Activated CD8-positive, alpha-beta memory T cell treated with anti-CD3 and anti-CD28 coated beads for 1 hour (primary cell): ENCODE data around the gene HEATR5B.
"Not testable (repeated sequence)": the region's sequence is repeated elsewhere in the genome, so short reads cannot be mapped to it uniquely, and the experiment has no call there.

Experiments
- DNase-seq, 2 donors: peaks; one replicate each; pipeline ENCODE4 v3.0.0-alpha.2; 2020; ENCODE audit warnings: low read depth in 1 of 2; ENCODE audit errors: extremely low read depth in 1 of 2

HEATR5B gene

GRCh38 chr2:36988008-36988407, 96.2 kb downstream of the HEATR5B start:
- DNase-seq = no peak

- DNase-seq = no peak
Observed at GRCh38 chr2:36982467-36982866, 101.7 kb downstream of the HEATR5B start.

GRCh38 chr2:36981911-36982310, 102.3 kb downstream of the HEATR5B start:
- DNase-seq = no peak

- not testable (repeated sequence) for DNase-seq
Observed at GRCh38 chr2:36979007-36979406, 105.2 kb downstream of the HEATR5B start.

DNA sequence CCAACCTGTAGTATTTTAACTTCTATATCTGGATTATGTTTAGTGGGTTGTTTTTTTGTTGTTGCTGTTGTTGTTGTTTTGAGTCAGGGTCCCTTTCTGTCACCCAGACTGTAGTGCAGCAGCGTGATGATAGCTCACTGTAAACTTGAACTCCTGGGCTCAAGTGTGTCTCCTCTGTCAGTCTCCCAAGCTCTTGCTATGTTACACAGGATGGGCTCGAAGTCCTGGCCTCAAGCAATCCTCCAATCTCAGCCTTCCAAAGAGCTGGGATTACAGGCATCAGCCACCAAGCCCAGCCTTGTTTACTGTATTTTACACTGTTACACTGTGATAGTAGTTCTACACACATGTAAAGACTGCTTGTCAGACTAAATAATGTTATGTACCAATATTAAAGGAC, 108.1 kb downstream of the HEATR5B start:
- no peak for DNase-seq

GRCh38 chr2:36975306-36975705, 108.9 kb downstream of the HEATR5B start:
- no peak for DNase-seq

GRCh38 chr2:36973320-36973719, 110.9 kb downstream of the HEATR5B start:
- DNase-seq = no peak

DNA sequence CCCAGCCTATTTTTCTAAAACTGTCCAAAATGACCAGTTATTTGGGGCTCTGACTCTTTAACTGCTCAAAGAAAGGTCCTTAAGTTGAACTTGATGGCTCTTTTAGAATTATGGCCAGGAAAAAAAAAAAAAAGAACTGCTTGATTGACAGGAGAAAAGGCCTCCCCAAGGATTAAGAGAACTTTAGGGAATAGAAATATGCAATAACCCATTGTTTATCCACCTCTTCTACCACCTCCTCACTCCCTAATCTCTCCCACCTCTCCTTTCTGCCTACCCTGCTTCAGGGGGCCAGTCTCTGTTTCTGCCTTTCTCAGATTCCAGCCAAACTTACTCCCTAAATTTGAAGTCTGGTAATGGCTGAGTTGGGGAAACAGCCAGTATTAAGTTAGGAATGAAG, 112.2 kb downstream of the HEATR5B start:
- DNase-seq = no peak

- DNase-seq = no peak
Observed at GRCh38 chr2:36967236-36967876, 116.8 kb downstream of the HEATR5B start.

DNA sequence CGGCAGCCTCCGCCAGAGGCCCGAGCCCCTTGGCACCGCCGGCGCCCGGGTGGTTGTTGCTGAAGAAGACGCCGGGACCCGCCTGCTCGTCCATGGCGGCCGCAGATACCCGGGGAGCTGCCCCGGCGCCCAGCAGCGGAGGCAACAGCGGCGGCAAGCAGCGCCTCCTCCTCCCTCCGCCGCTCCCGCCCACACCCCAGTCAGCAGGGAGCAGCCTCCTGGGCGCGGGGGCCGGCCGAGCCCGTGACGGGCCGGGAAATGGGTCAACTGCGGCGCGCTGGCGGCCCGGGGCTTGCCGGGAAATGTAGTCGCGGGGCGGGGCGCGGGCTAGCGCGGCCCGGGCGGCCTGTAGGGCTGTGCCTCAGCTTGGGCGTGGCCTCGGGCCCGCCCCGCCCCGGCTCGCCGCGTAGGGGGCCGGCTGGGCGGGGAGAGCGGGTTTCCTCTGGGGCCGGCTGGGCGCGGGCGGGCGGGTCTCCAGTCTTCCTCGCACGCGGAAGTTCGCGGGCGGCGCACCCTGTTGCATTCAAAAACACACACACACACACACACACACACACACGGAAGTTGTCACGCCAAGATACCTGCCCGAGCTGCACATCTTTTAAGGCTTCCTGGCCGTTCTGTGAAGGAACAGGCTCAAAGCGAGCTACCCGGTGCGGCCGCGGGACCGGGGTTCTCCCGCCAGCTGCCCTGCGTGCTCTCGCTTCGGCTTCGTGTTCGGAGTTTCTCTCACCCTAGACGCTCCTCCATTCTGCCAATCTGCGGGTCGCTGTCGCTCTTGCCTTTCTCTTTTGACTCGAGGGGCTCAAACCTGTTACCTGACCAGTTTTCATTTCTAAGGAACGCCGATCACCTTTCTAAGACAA, 117.6 kb downstream of the HEATR5B start, which contains the start of gene STRN:
TSS of gene STRN (minus strand) at position 167 of the 866 bp plus-strand sequence. CDS start at position 94, 73 bp downstream.
- DNase-seq = peak; percentile 85 to 95

DNA sequence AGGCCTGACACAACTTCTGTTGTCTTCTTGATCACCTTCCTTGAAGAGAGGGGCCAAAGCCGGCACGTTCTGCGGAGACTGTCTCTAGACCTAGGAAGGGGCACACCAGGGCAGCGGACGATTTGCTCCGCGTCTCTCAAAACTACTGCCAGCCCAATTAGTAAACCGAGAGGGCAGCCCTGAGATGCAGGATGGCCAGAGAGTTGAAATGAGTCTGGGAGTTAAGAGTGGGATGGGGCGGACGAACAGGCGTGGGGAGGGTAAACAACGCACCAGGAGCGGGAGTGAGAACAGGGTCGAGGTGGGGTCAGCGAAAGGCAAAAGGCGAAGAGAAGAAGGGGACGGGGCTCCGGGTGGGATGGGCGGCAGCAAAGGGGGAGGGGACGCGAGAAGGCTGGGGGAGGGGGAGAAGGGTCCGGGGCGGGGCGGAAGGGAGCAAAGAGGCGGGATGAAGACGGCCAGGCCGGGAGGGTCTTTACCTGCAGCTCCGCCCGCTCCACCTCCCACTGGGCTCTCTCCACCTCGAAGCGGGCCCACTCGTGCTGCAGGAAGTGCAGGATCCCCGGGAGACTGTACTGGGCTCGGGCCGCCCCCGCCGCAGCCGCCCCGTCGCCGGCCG, 118.3 kb downstream of the HEATR5B start:
- peak in 1 of 2 donors; percentile 11 for DNase-seq

- DNase-seq = no peak
Observed at GRCh38 chr2:36965206-36965605, 119.0 kb downstream of the HEATR5B start.

DNA sequence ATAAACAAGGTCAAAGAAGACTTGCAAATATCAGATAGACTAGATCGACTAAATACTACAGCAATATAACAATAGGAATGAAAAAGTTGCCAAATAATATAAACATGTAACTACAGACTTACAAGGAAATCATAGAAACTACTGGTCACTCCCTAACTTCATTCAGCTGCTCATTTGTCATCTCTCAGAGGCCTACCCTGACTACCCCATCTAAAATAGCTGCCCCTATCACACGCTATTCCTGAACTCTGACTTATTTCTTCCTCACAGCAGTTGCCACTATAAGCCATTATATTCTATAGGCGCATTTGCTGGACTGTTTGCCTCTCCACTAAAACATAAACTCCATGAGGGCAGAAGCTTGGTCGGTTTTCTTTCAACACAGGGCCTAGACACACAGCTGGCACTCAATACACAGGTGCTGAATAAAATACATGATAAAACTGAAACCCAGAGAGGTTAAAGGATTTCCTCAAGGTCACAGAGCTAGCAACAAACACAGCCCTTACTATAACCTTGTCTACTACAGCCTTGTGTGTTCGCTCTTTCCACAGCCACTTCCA, 119.6 kb downstream of the HEATR5B start:
- DNase-seq = no peak

DNA sequence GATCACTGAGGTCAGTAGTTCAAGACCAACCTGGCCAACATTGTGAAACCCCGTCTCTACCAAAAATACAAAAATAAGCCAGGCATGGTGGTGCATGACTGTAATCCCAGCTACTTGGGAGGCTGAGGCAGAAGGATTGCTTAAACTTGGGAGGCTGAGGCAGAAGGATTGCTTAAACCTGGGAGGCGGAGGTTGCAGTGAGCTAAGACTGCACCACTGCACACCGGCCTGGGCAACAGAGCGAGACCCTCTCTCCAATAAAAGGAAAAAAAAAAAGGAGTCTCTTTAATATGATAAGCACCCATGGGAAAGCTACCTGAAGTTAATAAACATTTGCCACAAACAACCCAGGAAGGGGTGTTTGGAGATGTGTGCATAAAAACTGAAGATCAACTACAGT, 120.4 kb downstream of the HEATR5B start:
- DNase-seq = no peak

DNA sequence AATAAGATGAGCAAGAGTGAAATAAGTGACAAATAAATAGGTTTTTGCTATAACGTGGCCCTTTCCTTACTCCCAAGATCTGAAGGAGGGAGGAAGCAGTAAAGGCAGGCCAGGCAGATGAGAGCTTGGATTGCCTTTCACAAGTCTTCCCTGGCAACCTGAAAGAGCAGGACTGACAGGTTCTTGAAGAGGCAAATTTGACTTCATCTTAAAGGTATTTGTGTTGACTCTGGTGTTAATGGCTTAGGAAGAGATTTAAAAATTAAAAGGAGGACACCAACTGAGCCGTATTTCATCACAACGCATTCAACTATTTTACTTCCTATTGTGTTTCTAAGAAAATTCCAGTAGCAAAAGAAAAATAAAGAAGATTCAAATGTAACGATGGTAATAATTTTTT, 121.1 kb downstream of the HEATR5B start:
- DNase-seq = no peak

- no peak for DNase-seq
Observed at GRCh38 chr2:36960773-36961172, 123.4 kb downstream of the HEATR5B start.

DNA sequence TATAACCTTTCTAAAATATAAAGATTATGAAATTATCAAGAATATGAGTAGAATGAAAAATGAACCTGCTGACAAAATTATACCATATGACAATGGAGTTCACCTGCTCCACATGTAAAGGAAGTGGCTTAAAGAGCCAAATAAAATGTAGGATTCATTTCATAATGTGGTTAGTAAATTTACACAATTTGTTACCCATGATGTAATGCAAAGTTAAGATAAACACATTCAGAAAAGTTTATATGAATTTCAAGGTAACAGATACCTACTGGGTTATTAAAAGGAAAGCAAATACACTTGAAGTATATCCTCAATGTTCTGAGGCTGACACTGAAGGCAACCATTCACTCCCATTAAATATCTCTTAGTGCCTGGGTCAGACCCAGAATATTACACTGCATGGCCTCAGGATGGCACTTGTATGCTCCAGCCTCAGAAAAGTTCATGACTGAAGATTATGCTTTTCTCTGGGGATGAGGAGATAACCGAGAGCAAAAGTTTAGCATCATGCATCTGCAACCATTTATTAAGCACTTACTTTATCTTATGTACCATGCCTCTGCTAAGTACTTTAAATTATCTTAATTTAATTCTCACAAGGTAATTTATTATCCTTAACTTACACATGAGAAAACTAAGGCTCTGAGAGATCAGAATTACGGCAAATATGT, 124.0 kb downstream of the HEATR5B start:
- no peak for DNase-seq

DNA sequence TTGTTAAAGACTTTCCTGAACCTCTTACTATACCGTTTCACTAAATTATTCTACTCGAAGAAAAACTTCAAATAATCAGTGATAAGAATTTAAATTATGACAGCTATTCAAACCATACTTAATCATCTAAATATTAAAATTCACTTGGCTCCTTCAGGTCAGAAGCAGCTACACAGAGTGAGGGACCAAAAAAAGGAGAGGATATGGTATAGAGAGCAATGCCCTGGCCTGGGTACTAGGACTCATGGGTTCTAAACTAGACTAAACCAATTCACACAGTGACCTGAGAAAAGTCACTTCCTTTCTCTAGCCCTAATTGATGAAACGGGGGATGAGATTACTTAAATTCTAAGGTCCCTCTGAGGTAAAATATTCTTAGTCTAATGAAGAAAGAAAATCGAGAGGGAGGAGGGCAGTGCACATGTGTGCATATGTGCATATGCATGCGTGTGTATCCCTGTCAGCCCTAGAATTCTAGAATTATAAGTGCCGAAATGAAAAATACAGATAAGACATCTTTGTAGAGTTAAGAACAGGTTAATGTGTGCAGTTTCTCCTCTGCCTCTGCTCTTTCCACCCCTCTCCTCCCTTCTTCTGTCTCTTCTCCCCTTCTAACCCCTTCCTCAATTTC, 129.1 kb downstream of the HEATR5B start:
- DNase-seq = no peak

- DNase-seq = no peak
Observed at GRCh38 chr2:36952748-36953197, 131.4 kb downstream of the HEATR5B start.

DNA sequence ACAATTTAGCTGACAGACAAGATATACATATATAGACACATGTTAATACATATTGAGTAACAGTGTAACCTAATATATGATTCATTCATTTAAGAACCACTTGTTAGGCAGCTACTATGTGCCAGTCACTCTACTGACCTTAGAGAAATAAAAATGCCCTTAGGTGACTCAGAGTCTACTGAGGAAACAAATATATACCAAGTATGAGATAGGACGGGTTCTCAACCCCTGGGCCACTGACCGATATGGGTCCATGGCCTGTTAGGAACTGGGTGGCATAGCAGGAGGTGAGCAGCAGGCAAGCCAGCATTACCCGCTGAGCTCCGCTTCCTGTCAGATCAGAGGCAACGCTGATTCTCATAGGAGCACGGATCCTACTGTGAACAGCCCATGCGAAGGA, 132.6 kb downstream of the HEATR5B start:
- no peak for DNase-seq
